Skeletal muscle tissue (tissue), 4 donors: ENCODE data around the gene FBLN1. TPM values are rescaled to one million over a fixed set of nuclear protein-coding genes. Genes with fewer than 3 reads are reported as not detected.
"Not testable (repeated sequence)": the region's sequence is repeated elsewhere in the genome, so short reads cannot be mapped to it uniquely, and the experiment has no call there.

ENCODE experiments used
- H3K27ac ChIP-seq: one replicate; pipeline ENCODE4 v1.7.0; 2013; ENCODE audit warnings: mild to moderate bottlenecking, low read depth, low read length, inconsistent platforms
- H3K27me3 ChIP-seq, 3 donors: one replicate each; pipeline ENCODE4 v1.7.0; 2013; ENCODE audit warnings: low read length in 3 of 3; ENCODE audit not compliant: control insufficient read depth in 3 of 3, insufficient read depth in 3 of 3
- H3K36me3 ChIP-seq, 3 donors: one replicate each; pipeline ENCODE4 v1.7.0; 2013; ENCODE audit warnings: low read length in 3 of 3; ENCODE audit not compliant: control insufficient read depth in 3 of 3, insufficient read depth in 3 of 3
- H3K4me1 ChIP-seq, 3 donors: one replicate each; pipeline ENCODE4 v1.7.0; 2013; ENCODE audit warnings: low read length in 3 of 3, mild to moderate bottlenecking in 3 of 3; ENCODE audit not compliant: control insufficient read depth in 3 of 3, insufficient read depth in 3 of 3
- H3K4me3 ChIP-seq, 3 donors: one replicate each; pipeline ENCODE4 v1.7.0; 2013; ENCODE audit warnings: low read length in 3 of 3
- H3K9ac ChIP-seq, 3 donors: one replicate each; pipeline ENCODE4 v1.7.0; 2013; ENCODE audit warnings: low read length in 3 of 3, mild to moderate bottlenecking in 3 of 3, moderate library complexity in 2 of 3, low read depth in 1 of 3
- H3K9me3 ChIP-seq, 3 donors: one replicate each; pipeline ENCODE4 v1.7.0; 2013; ENCODE audit warnings: low read length in 3 of 3; ENCODE audit not compliant: control insufficient read depth in 3 of 3
- total RNA-seq: library from RNA; depleted of rRNA; stranded (reverse); fragments of >200 nt; gene quantifications from one replicate; pipeline ENCODE4 v1.2.3, GENCODE V29; 2014
- donor health status: Osteomylitis.

FBLN1 gene
- total RNA-seq, 1 donor from 2014 or later: 105 TPM

GRCh38 chr22:45554861-45555260 lies 52.2 kb downstream of the FBLN1 start:
- H3K4me1 ChIP-seq: peaks cover 38 to 41% (median 39%) of the 10 kb centered on the region in 3 donors
- H3K27ac ChIP-seq: no peak overlapping the region
- H3K9me3 ChIP-seq: no peaks in the 10 kb centered on the region
- H3K27me3 ChIP-seq: peaks cover 0 to 9% (median 4%) of the 10 kb centered on the region in 3 donors
- H3K9ac ChIP-seq: no peak overlapping the region
- H3K36me3 ChIP-seq: peaks cover 0 to 2% (median 0%) of the 10 kb centered on the region in 3 donors
- no peak overlapping the region for H3K4me3 ChIP-seq

GRCh38 chr22:45557926-45558325 lies 55.2 kb downstream of the FBLN1 start:
- H3K27me3 ChIP-seq, H3K9ac ChIP-seq, H3K36me3 ChIP-seq, H3K9me3 ChIP-seq, H3K27ac ChIP-seq, H3K4me3 ChIP-seq: not testable (repeated sequence)
- H3K4me1 ChIP-seq: peaks cover 12 to 14% (median 13%) of the 10 kb centered on the region in 3 donors

- not testable (repeated sequence) for H3K4me3 ChIP-seq, H3K9ac ChIP-seq, H3K36me3 ChIP-seq, H3K27me3 ChIP-seq, H3K9me3 ChIP-seq, H3K4me1 ChIP-seq, H3K27ac ChIP-seq
Measured at GRCh38 chr22:45560092-45560491, 57.4 kb downstream of the FBLN1 start.

GRCh38 chr22:45560761-45561160 lies 58.1 kb downstream of the FBLN1 start:
- H3K9ac ChIP-seq, H3K27me3 ChIP-seq, H3K27ac ChIP-seq, H3K4me3 ChIP-seq, H3K36me3 ChIP-seq, H3K9me3 ChIP-seq: not testable (repeated sequence)
- H3K4me1 ChIP-seq: peaks cover 4 to 12% (median 7%) of the 10 kb centered on the region in 3 donors

DNA sequence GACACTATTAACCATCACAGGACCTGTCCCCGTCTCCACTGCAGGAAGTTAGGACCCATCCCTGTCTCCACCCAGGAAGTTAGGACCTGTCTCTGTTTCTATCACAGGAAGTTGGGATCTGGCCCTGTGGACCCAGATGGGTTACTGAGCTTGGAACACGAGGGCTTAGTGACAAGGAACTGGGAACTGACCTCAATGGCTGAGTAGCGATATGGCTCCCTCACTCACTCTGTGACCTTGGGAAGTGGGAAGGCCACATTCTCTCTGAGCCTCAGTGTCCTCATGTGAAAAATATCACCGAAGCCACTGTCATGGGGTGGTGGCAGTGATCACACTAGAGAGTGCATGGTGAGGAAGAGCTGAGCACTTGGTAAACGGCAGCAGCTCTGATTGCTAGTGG lies 59.4 kb downstream of the FBLN1 start:
- Histone ChIP-seq H3K4me1 (peaks cover 4 to 12% (median 7%) of the 10 kb centered on the region in 3 donors), H3K4me3 (no peak overlapping the region), H3K36me3 (peaks cover 0 to 9% (median 4%) of the 10 kb centered on the region in 3 donors), H3K27ac (no peak overlapping the region), H3K9me3 (peaks cover 0 to 2% (median 0%) of the 10 kb centered on the region in 3 donors), H3K27me3 (no peaks in the 10 kb centered on the region), H3K9ac (no peak overlapping the region)

DNA sequence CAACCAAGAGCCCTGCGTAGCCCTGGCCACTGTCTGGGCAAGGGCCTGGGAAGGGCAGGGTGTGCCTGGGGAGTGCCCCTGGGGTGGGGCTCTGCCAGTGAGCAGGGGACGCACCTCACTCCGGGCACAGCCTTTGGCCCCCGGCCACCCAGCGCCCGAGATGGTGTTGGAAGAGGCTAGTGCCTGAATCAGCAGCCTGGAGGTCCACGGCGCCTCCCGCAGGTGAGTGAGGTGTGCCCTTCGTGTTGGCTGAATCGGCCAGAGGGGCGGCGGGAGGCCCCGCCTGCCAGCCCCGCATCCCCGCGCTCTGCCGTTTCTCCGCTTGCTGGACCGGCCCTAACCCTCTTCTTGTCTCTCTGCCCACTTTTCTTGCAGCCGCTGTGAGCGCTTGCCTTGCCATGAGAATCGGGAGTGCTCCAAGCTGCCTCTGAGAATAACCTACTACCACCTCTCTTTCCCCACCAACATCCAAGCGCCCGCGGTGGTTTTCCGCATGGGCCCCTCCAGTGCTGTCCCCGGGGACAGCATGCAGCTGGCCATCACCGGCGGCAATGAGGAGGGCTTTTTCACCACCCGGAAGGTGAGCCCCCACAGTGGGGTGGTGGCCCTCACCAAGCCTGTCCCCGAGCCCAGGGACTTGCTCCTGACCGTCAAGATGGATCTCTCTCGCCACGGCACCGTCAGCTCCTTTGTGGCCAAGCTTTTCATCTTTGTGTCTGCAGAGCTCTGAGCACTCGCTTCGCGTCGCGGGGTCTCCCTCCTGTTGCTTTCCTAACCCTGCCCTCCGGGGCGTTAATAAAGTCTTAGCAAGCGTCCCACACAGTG lies 60.1 kb downstream of the FBLN1 start:
- Histone ChIP-seq H3K9ac (no peak overlapping the region), H3K27me3 (no peaks in the 10 kb centered on the region), H3K4me3 (no peak overlapping the region), H3K9me3 (peaks cover 0 to 2% (median 0%) of the 10 kb centered on the region in 3 donors), H3K36me3 (peaks cover 0 to 9% (median 4%) of the 10 kb centered on the region in 3 donors), H3K27ac (no peak overlapping the region), H3K4me1 (peaks cover 4 to 12% (median 7%) of the 10 kb centered on the region in 3 donors)

GRCh38 chr22:45563362-45564040 lies 60.8 kb downstream of the FBLN1 start:
- peaks cover 0 to 9% (median 4%) of the 10 kb centered on the region in 3 donors for H3K36me3 ChIP-seq
- no peak overlapping the region for H3K4me3 ChIP-seq
- no peak overlapping the region for H3K9ac ChIP-seq
- H3K4me1 ChIP-seq: peaks cover 4 to 12% (median 7%) of the 10 kb centered on the region in 3 donors
- H3K27ac ChIP-seq: no peak overlapping the region
- peaks cover 0 to 2% (median 0%) of the 10 kb centered on the region in 3 donors for H3K9me3 ChIP-seq
- H3K27me3 ChIP-seq: no peaks in the 10 kb centered on the region

- no peaks in the 10 kb centered on the region for H3K27me3 ChIP-seq
- peaks cover 0 to 9% (median 4%) of the 10 kb centered on the region in 3 donors for H3K36me3 ChIP-seq
- no peak overlapping the region for H3K4me3 ChIP-seq
- peaks cover 0 to 2% (median 0%) of the 10 kb centered on the region in 3 donors for H3K9me3 ChIP-seq
- peaks cover 4 to 12% (median 7%) of the 10 kb centered on the region in 3 donors for H3K4me1 ChIP-seq
- no peak overlapping the region for H3K27ac ChIP-seq
- peak overlapping the region in 1 of 3 donors; percentile 40 for H3K9ac ChIP-seq
Measured at GRCh38 chr22:45564349-45565030, 61.8 kb downstream of the FBLN1 start.

- Histone ChIP-seq H3K4me1 (peaks cover 4 to 12% (median 7%) of the 10 kb centered on the region in 3 donors), H3K9ac (peak overlapping the region in 1 of 3 donors; percentile 40), H3K9me3 (peaks cover 0 to 2% (median 0%) of the 10 kb centered on the region in 3 donors), H3K27me3 (no peaks in the 10 kb centered on the region), H3K36me3 (peaks cover 0 to 9% (median 4%) of the 10 kb centered on the region in 3 donors), H3K4me3 (no peak overlapping the region), H3K27ac (no peak overlapping the region)
Measured at GRCh38 chr22:45565171-45565570, 62.5 kb downstream of the FBLN1 start.
